Sigmoid colon (tissue), 4 donors: Measurements from ENCODE around the gene GMDS.

Experiments used
- EP300 ChIP-seq, 4 donors: sonication (generic); formaldehyde crosslinking; IDR thresholded peaks; one replicate each; pipeline ENCODE4 v1.6.1; 2017; ENCODE audit warnings: antibody characterized with exemption in 4 of 4
- POLR2A ChIP-seq, 2 donors: fragments of 450-650 bp; IDR thresholded peaks; one replicate each; pipeline ENCODE4 v1.6.1; 2016; ENCODE audit warnings: antibody characterized with exemption in 2 of 2, mild to moderate bottlenecking in 2 of 2, moderate library complexity in 2 of 2
- POLR2AphosphoS5 ChIP-seq, 4 donors: sonication (generic); formaldehyde crosslinking; IDR thresholded peaks; one replicate each; pipeline ENCODE4 v1.6.1; 2017; ENCODE audit warnings: antibody characterized with exemption in 4 of 4
- TF ChIP-seq, protein P1 (sequence below), 4 experiments: fragments of 450-650 bp in 3 of 4; fragments of 200-600 bp in 1 of 4; IDR thresholded peaks; one replicate each; pipeline ENCODE4 v1.5.1; 2016 to 2019; ENCODE audit warnings: antibody characterized with exemption in 4 of 4, mild to moderate bottlenecking in 3 of 4, moderate library complexity in 2 of 4

GRCh38 chr6:2224847-2225382 is 20.5 kb downstream of the GMDS start:
- TF ChIP-seq, protein P1, sequence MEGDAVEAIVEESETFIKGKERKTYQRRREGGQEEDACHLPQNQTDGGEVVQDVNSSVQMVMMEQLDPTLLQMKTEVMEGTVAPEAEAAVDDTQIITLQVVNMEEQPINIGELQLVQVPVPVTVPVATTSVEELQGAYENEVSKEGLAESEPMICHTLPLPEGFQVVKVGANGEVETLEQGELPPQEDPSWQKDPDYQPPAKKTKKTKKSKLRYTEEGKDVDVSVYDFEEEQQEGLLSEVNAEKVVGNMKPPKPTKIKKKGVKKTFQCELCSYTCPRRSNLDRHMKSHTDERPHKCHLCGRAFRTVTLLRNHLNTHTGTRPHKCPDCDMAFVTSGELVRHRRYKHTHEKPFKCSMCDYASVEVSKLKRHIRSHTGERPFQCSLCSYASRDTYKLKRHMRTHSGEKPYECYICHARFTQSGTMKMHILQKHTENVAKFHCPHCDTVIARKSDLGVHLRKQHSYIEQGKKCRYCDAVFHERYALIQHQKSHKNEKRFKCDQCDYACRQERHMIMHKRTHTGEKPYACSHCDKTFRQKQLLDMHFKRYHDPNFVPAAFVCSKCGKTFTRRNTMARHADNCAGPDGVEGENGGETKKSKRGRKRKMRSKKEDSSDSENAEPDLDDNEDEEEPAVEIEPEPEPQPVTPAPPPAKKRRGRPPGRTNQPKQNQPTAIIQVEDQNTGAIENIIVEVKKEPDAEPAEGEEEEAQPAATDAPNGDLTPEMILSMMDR (IDR thresholded peaks at IDR 0.05): no peak
- TF ChIP-seq EP300 (IDR thresholded peaks at IDR 0.05): no peak
- TF ChIP-seq POLR2AphosphoS5 (IDR thresholded peaks at IDR 0.05): no peak
- no peak for TF ChIP-seq POLR2A (IDR thresholded peaks at IDR 0.05)
